SJCRH30 (cell line): ENCODE measurements around the gene LMAN2L. TPM values are rescaled to one million over a fixed set of nuclear protein-coding genes. Genes with fewer than 3 reads are reported as not detected.

Experiments
- DNase-seq, 2 experiments: peaks; one replicate each; pipeline ENCODE4 v3.0.0-alpha.2; 2015 to 2020
- H3K27ac ChIP-seq: fragments of 250-450 bp; sonication (Bioruptor Pico); 2 replicates; pipeline ENCODE4 v1.5.1; 2020; ENCODE audit warnings: mild to moderate bottlenecking, moderate library complexity
- H3K27me3 ChIP-seq: fragments of 250-450 bp; sonication (Bioruptor Pico); 2 replicates; pipeline ENCODE4 v1.5.1; 2020; ENCODE audit warnings: mild to moderate bottlenecking, moderate library complexity
- H3K36me3 ChIP-seq: fragments of 250-450 bp; sonication (Bioruptor Pico); 2 replicates; pipeline ENCODE4 v1.5.1; 2020; ENCODE audit warnings: mild to moderate bottlenecking, moderate library complexity
- H3K4me1 ChIP-seq: fragments of 250-450 bp; sonication (Bioruptor Pico); 2 replicates; pipeline ENCODE4 v1.5.1; 2020; ENCODE audit warnings: mild to moderate bottlenecking, moderate library complexity
- H3K4me3 ChIP-seq: fragments of 250-450 bp; sonication (Bioruptor Pico); 2 replicates; pipeline ENCODE4 v1.5.1; 2020; ENCODE audit warnings: mild to moderate bottlenecking, moderate library complexity
- H3K9me3 ChIP-seq: fragments of 250-450 bp; sonication (Bioruptor Pico); replicated peaks from 2 replicates; pipeline ENCODE4 v1.5.1; 2020; ENCODE audit warnings: mild to moderate bottlenecking, moderate library complexity
- total RNA-seq: library from RNA; depleted of rRNA; stranded (reverse); fragments of >200 nt; shearing (Covaris generic); gene quantifications from 2 replicates; pipeline ENCODE4 v1.2.3, GENCODE V29; 2014

LMAN2L gene
- total RNA-seq, 1 experiment from 2014 or later: 31.9 TPM

DNA sequence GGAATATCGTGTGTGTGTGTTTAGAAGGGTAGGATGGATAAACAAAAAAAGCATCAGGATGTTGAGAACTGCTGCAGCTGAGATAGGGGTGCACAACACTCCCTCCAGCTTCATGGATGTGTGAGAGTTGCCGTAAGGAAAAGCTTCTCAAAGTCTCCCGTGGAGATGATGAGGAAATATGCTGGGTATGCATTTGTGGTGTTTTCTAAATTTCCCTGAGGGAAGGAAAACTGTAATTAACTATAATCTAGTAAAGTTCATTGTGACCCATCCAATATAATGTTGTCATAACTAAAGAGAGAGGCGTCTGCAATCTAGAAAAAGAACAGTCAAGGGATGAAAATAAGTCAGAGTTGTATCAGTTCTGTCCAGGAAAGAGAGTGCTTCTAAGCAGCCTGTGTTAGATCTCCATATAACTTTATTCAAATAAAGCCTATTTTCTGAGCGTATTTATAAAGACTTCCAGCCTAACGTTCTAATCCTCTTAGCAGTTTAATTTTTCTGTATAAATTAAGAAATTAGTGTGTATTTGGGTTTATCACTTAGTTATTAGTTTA, 7.3 kb upstream of the LMAN2L start:
- H3K4me3 ChIP-seq: no peak overlapping the region
- H3K27me3 ChIP-seq: no peaks in the 10 kb centered on the region
- no peaks in the 10 kb centered on the region for H3K9me3 ChIP-seq
- H3K4me1 ChIP-seq: no peaks in the 10 kb centered on the region
- H3K36me3 ChIP-seq: no peaks in the 10 kb centered on the region
- H3K27ac ChIP-seq: no peak overlapping the region
- no peak for DNase-seq

DNA sequence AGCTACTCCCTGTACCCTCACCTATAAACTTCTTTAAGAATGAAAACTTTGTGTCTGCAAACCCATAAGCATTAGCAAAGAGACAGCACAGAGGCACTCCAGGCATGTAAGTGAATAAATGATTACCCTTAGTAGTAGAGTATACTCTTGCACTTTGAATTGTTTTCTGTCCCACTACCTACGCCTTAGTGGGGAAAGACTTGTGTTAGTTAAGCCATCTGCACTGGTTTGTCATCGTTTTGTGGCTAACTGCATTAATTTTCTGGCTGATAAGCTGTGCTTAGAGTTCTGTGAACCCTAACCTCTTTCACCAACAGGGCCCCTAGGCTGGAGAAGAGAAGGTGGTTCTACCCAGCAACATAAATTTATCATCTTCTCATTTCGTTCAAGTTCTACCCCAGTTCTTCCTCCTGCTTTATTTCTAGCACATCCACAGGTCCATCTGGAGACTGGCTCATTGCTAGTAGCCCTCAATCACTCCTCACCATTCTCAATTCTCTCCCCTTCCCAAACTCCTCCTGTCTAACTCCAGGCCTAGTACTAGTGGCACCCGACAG, 710 bp downstream of the LMAN2L start:
- H3K27ac ChIP-seq: peak overlapping the region; percentile 28
- H3K4me1 ChIP-seq: peaks cover 4% of the 10 kb centered on the region; the same call in 1 of the 2 replicates
- peaks cover 11% of the 10 kb centered on the region for H3K36me3 ChIP-seq
- no peak for DNase-seq
- H3K9me3 ChIP-seq: no peaks in the 10 kb centered on the region
- H3K27me3 ChIP-seq: no peaks in the 10 kb centered on the region
- peak overlapping the region; percentile 71 for H3K4me3 ChIP-seq

DNA sequence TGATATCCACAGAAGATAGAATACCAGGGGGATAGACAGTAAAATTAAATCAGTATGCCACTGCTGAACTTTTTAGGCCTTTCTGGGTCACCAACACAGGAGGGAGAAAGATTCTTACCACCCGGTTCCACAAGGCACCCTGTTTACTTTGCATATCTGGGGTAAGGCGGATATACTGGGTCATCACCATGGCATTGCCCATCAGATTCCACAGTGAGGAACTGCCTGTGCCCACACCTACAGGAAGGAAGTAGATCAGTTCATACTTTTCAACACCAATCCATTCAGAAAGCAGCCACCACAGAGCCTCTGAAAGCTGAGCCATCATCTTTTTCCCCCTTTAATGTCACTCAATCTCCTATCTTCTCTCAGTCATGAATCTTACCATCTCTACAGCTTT, 2.0 kb downstream of the LMAN2L start:
- no peak for DNase-seq
- Histone ChIP-seq H3K27ac (no peak overlapping the region), H3K27me3 (no peaks in the 10 kb centered on the region), H3K4me1 (peaks cover 4% of the 10 kb centered on the region; the same call in 1 of the 2 replicates), H3K9me3 (no peaks in the 10 kb centered on the region), H3K4me3 (no peak overlapping the region), H3K36me3 (peaks cover 20% of the 10 kb centered on the region)

DNA sequence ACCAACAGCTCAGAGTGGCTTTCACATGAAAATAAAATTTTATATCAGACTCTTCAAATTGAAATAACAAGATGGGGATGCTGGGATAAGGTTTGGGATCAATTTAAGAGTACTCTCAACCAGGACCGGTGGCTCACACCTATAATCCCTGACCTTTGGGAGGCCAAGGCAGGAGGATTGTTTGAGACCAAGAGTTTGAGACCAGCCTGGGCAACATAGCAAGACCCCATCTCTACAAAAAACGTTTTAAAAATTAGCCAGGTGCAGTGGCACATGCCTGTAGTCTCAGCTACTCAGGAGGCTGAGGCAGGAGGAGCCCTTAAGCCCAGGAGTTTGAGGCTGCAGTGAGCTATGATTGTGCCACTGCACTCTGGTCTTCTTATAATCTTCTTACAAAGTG, 2.6 kb downstream of the LMAN2L start:
- Histone ChIP-seq H3K27me3 (no peaks in the 10 kb centered on the region), H3K27ac (no peak overlapping the region), H3K36me3 (peaks cover 22% of the 10 kb centered on the region), H3K4me3 (no peak overlapping the region), H3K9me3 (no peaks in the 10 kb centered on the region), H3K4me1 (peaks cover 4% of the 10 kb centered on the region; the same call in 1 of the 2 replicates)
- no peak for DNase-seq

DNA sequence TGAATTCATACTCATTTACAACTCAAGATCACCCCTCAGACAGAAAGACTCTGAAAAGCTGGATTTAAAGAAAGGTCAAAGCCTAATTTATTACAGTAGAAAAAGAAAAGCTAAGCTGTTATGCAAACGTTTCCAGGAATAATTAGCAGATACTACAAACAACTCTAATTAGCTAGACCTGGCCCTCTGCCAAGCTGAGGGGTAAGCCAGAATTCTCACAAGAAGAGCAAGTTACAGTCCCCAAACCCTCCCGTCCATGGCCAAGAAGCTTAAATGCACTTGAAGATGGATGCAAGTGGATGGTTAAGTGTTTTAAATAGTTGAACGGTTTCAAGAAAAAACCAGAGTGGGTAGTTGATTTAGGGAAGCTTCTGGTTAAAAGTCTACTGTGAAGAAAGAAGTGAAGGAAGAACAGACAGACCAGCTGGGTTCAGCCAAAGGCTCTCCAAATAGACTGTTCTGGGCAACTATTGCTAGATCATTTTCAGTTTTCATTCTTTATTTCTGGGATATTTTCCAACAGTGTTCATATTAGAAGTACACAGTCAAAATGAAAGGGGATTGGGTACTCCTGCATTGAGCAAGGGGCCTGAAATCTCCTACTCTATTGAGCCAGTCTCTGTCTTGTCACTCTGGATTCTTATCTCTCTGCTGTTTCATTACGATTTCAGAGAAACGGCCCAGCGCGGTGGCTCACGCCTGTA, 4.8 kb downstream of the LMAN2L start:
- Histone ChIP-seq H3K27ac (no peak overlapping the region), H3K9me3 (no peaks in the 10 kb centered on the region), H3K4me3 (no peak overlapping the region), H3K27me3 (no peaks in the 10 kb centered on the region), H3K36me3 (peaks cover 35% of the 10 kb centered on the region), H3K4me1 (peaks cover 4% of the 10 kb centered on the region; the same call in 1 of the 2 replicates)
- no peak for DNase-seq

DNA sequence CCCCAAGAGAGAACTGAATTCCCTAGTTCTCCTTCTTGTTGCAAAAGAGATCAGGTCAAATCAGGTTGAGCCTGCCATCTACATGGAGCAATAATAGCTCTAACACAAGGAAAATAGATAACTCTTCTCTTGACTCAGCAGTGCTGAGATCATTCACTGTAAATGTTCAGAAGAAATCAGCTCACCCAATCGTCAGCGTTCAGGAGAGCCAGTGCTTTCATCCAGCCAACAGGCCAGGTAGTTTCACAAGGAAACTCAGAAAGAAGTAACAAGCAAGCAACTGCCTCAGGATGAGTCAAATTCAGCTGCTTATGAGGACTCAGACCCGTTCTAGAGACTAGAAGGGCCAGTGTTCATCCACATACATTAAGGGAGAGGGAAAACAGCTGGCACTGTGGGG, 5.9 kb downstream of the LMAN2L start:
- Histone ChIP-seq H3K9me3 (no peaks in the 10 kb centered on the region), H3K4me1 (peaks cover 2% of the 10 kb centered on the region; the same call in 1 of the 2 replicates), H3K4me3 (no peak overlapping the region), H3K36me3 (peaks cover 39% of the 10 kb centered on the region), H3K27ac (no peak overlapping the region), H3K27me3 (no peaks in the 10 kb centered on the region)
- DNase-seq: no peak

DNA sequence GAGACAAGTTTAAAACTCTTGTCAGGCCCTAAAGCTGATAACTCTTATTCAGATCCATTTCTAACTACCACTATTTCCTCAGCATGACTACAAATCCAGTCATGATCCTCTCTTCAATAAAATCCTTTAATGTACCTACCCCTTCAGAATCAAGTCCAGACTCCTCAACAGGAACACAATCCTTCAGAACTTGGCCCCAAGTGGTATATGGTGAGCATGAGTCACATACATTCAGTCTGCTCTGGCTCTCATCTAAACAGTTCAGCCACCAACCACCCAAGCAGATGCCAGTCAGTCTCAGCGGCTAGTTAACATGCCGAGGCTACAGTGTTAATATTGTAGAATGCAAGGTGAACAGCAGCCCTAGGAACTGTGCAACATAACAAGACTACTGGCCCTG, 9.7 kb downstream of the LMAN2L start:
- Histone ChIP-seq H3K4me3 (no peak overlapping the region), H3K4me1 (no peaks in the 10 kb centered on the region), H3K9me3 (no peaks in the 10 kb centered on the region), H3K27ac (no peak overlapping the region), H3K27me3 (no peaks in the 10 kb centered on the region), H3K36me3 (peaks cover 51% of the 10 kb centered on the region)
- no peak for DNase-seq

DNA sequence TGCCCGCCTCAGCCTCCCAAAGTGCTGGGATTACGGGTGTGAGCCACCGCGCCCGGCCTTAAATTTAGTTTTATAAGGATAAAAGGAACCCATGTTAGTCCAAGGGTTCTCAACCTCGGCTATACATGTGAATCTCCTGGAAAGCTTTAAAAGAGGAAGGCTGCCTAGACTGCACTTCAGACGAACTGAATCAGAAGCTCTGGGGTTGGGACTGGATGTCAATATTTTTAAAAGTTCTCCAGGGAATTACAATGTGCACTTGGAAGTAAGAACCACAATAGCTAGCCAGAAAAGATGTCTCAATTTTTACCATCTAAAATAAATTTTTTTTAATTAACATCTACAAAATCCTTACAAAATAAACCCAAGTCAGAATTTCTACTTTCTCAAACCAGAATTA, 10.1 kb downstream of the LMAN2L start:
- Histone ChIP-seq H3K36me3 (peaks cover 48% of the 10 kb centered on the region), H3K27ac (no peak overlapping the region), H3K4me1 (no peaks in the 10 kb centered on the region), H3K9me3 (no peaks in the 10 kb centered on the region), H3K27me3 (no peaks in the 10 kb centered on the region), H3K4me3 (no peak overlapping the region)
- DNase-seq: no peak

DNA sequence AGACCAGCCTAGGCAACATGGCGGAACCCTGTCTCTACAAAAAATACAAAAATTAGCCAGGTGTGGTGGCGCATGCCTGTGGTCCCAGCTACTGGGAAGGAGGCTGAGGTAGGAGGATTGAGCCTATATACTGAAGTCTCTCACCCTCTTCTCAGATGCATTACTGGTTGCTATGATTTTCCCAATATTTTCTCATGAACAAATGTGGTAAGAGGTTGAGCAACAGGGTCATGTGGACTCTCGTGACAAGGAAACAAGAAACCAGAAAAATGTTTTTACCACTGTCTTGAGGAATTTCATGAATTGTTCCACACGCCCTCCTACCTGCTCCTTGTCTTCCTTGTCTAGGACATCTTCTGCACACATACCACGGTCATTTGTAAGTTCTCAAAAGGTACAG, 12.4 kb downstream of the LMAN2L start:
- H3K9me3 ChIP-seq: no peaks in the 10 kb centered on the region
- H3K27ac ChIP-seq: no peak overlapping the region
- DNase-seq: no peak
- H3K4me1 ChIP-seq: no peaks in the 10 kb centered on the region
- no peak overlapping the region for H3K4me3 ChIP-seq
- H3K36me3 ChIP-seq: peaks cover 38% of the 10 kb centered on the region
- H3K27me3 ChIP-seq: no peaks in the 10 kb centered on the region

DNA sequence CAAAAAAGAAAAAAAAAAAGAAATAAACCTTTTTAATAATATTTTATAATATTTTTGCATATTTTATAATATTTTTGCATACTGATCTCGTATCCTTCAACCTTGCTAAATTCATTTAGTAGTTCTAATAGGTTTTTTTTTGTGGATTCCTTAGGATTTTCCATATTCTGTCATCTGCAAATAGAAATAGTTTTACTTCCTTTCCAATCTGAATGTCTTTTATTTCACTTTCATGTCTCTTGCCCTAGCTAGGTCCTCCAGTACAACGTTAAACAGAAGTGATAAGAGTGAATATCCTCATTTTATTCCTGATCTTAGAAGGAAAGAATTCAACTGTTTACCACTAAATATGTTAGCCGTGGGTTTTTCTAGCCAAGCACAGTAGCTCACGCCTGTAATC, 13.7 kb downstream of the LMAN2L start:
- H3K27ac ChIP-seq: no peak overlapping the region
- H3K4me1 ChIP-seq: no peaks in the 10 kb centered on the region
- DNase-seq: no peak
- H3K27me3 ChIP-seq: no peaks in the 10 kb centered on the region
- H3K9me3 ChIP-seq: no peaks in the 10 kb centered on the region
- no peak overlapping the region for H3K4me3 ChIP-seq
- H3K36me3 ChIP-seq: peaks cover 33% of the 10 kb centered on the region

DNA sequence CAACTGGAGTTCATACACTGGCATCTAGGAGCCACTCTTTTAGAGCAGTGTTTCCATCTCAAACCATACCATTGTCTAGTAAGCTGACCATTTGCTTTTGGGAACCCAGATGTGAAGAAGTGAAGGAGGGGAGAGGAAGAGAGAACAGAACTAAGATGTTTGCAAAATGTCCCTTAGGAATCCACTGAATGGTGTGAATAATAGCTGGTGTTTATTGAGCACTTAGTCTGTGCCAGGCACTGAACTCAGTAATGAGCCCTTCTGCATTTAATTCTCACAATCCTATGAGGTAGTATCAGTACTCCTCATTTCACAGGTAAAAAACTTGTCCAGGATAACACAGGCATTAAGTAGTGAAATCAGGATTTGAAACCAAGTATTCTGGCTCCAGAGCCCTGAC, 23.5 kb downstream of the LMAN2L start:
- Histone ChIP-seq H3K4me1 (no peaks in the 10 kb centered on the region), H3K4me3 (no peak overlapping the region), H3K36me3 (peaks cover under 1% of the 10 kb centered on the region; the same call in 1 of the 2 replicates), H3K27ac (no peak overlapping the region), H3K9me3 (no peaks in the 10 kb centered on the region), H3K27me3 (no peaks in the 10 kb centered on the region)
- no peak for DNase-seq

DNA sequence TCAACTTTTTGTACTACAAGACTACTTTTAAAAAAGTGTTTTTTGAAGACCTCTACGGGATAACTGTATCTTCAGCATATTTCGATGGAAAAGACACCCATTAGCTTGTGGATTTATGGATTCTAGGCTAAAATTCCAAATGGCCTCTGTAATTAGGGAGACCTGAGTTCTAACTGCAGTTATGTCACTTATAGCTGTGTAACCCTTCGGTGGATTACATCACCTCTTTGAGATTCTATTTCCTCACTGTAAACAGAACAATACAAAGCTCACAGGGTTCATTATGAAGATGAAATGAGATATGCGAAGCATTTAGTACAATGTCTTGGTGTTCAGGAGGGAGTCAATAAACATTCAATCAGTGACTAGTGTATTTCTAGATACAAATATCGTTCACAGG, 24.2 kb downstream of the LMAN2L start:
- DNase-seq: no peak
- no peak overlapping the region for H3K27ac ChIP-seq

DNA sequence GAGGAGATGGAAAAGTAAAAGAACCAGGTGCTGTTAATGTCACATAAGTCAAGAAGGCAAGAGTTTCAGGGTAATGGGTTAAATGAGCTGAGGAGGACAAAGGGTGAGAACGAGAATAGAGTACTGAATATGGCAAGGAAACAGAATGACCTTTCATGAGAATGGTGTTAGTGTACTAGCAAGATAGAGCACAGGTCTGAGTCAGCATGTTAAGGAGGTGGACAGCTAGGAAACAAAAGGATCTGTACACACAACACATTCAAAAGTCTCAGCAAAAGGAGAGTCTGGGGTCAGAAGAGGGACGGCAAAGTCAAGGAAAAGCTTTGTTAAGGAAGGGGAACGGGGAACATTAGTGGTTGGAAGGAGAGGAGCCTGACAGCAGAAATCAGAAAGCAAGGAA, 28.9 kb downstream of the LMAN2L start:
- Histone ChIP-seq H3K4me3 (no peak overlapping the region), H3K27ac (no peak overlapping the region), H3K27me3 (no peaks in the 10 kb centered on the region), H3K4me1 (no peaks in the 10 kb centered on the region), H3K9me3 (no peaks in the 10 kb centered on the region), H3K36me3 (peaks cover 47% of the 10 kb centered on the region)
- no peak for DNase-seq

More for the DNA sequence above, 24.2 kb downstream of the LMAN2L start:
- Histone ChIP-seq H3K36me3 (peaks cover 8% of the 10 kb centered on the region), H3K27me3 (no peaks in the 10 kb centered on the region), H3K9me3 (no peaks in the 10 kb centered on the region), H3K4me3 (no peak overlapping the region), H3K4me1 (no peaks in the 10 kb centered on the region)

DNA sequence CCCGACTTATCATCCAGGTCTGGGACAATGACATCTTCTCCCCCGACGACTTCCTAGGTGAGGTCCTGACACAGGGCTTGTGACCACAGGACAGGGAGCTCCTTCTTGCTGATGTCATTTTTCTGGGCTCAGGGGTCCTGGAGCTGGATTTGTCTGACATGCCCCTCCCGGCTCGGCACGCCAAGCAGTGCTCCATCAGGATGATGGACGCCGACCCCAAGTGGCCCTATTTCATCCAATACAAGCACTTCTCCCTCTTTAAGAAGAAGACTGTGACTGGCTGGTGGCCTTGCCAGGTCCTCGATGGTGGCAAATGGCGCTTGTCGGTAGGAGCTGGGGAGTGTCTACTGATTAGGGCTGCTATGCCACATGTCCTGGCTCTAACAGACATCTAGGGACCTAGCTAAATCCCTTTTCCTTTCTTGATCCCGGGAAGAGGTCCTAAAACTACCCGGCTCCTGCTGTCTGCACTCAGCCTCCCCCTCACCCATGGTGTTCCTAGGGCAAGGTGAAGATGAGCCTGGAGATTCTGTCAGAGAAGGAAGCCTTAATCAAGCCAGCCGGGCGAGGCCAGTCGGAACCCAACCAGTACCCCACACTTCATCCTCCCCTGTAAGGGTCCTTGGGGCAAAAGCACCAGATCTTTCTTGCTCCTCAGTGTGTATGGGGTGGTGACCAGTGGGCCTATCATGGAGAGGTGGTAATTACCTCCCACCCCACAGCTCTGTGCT, 36.7 kb downstream of the LMAN2L start:
- H3K36me3 ChIP-seq: peaks cover 19% of the 10 kb centered on the region
- no peak for DNase-seq
- no peaks in the 10 kb centered on the region for H3K27me3 ChIP-seq
- H3K27ac ChIP-seq: no peak overlapping the region
- no peaks in the 10 kb centered on the region for H3K9me3 ChIP-seq
- H3K4me3 ChIP-seq: no peak overlapping the region
- H3K4me1 ChIP-seq: no peaks in the 10 kb centered on the region

DNA sequence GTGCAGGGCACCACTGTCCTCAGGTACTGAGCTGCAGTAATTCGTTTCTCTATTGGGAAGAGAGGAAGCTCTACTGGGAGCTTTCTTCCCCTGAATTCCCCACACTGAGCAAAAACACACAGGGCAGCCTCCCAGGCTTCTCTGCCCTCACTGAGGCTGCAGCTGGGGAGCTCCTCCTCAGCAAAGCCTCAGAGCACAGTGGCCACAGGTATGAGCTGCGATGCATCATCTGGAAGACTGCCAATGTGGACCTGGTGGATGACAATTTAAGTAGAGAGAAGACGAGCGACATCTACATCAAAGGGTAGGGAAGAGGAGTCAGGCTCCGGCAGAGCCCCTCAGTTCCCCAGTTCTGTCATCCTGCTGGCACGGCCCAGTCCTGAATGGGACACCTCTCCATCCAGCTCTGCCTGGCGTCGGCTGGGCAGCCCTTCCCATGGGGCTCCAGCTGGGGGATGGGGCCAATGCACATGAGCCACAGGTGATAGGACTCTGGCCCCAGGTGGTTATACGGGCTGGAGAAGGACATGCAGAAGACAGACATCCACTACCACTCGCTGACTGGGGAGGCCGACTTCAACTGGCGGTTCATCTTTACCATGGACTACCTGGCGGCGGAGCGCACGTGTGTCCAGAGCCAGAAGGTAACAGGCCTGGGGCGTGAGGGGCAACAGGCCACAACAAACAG, 37.6 kb downstream of the LMAN2L start:
- H3K9me3 ChIP-seq: no peaks in the 10 kb centered on the region
- no peaks in the 10 kb centered on the region for H3K27me3 ChIP-seq
- no peaks in the 10 kb centered on the region for H3K4me1 ChIP-seq
- peaks cover 13% of the 10 kb centered on the region for H3K36me3 ChIP-seq
- no peak for DNase-seq
- H3K4me3 ChIP-seq: no peak overlapping the region
- H3K27ac ChIP-seq: no peak overlapping the region
